ENCODE data around the gene DTNA. TPM values are rescaled to one million over a fixed set of nuclear protein-coding genes. Genes with fewer than 3 reads are reported as not detected.

Gene DTNA
- total RNA-seq, 1 donor from 2014 or later, result 94.5 TPM

- Histone ChIP-seq H3K4me1 (ENCODE audit: control insufficient read depth in 3 of 3, insufficient read depth in 3 of 3, low read length in 3 of 3) (peaks cover 0 to 5% (median 0%) of the 10 kb centered on the region in 3 donors), H3K27ac (ENCODE audit: low read depth, low read length) (no peak overlapping the region), H3K36me3 (ENCODE audit: control insufficient read depth in 3 of 3, insufficient read depth in 3 of 3, low read length in 3 of 3) (peaks cover 5 to 9% (median 7%) of the 10 kb centered on the region in 3 donors), H3K27me3 (ENCODE audit: control insufficient read depth in 3 of 3, insufficient read depth in 3 of 3, low read length in 3 of 3) (no peaks in the 10 kb centered on the region), H3K9ac (ENCODE audit: low read depth in 1 of 3, low read length in 3 of 3) (no peak overlapping the region), H3K9me3 (ENCODE audit: control insufficient read depth in 3 of 3, low read length in 3 of 3) (no peaks in the 10 kb centered on the region), H3K4me3 (ENCODE audit: low read length in 3 of 3) (no peak overlapping the region)
These were observed 160.6 kb downstream of the DTNA start for GRCh38 chr18:34870555-34871310.

- no peaks in the 10 kb centered on the region for H3K27me3 ChIP-seq (ENCODE audit: control insufficient read depth in 3 of 3, insufficient read depth in 3 of 3, low read length in 3 of 3)
- H3K36me3 ChIP-seq (ENCODE audit: control insufficient read depth in 3 of 3, insufficient read depth in 3 of 3, low read length in 3 of 3), result peaks cover 3 to 7% (median 4%) of the 10 kb centered on the region in 3 donors
- no peaks in the 10 kb centered on the region for H3K9me3 ChIP-seq (ENCODE audit: control insufficient read depth in 3 of 3, low read length in 3 of 3)
- H3K4me1 ChIP-seq (ENCODE audit: control insufficient read depth in 3 of 3, insufficient read depth in 3 of 3, low read length in 3 of 3), result peaks cover 0 to 5% (median 0%) of the 10 kb centered on the region in 3 donors
- H3K27ac ChIP-seq (ENCODE audit: low read depth, low read length), result no peak overlapping the region
- H3K9ac ChIP-seq (ENCODE audit: low read depth in 1 of 3, low read length in 3 of 3), result no peak overlapping the region
- no peak overlapping the region for H3K4me3 ChIP-seq (ENCODE audit: low read length in 3 of 3)
These were observed 161.3 kb downstream of the DTNA start for GRCh38 chr18:34871435-34871834.

- H3K9me3 ChIP-seq (ENCODE audit: control insufficient read depth in 3 of 3, low read length in 3 of 3), result no peaks in the 10 kb centered on the region
- H3K4me1 ChIP-seq (ENCODE audit: control insufficient read depth in 3 of 3, insufficient read depth in 3 of 3, low read length in 3 of 3), result peaks cover 0 to 5% (median 0%) of the 10 kb centered on the region in 3 donors
- no peak overlapping the region for H3K9ac ChIP-seq (ENCODE audit: low read depth in 1 of 3, low read length in 3 of 3)
- H3K4me3 ChIP-seq (ENCODE audit: low read length in 3 of 3), result no peak overlapping the region
- no peak overlapping the region for H3K27ac ChIP-seq (ENCODE audit: low read depth, low read length)
- H3K36me3 ChIP-seq (ENCODE audit: control insufficient read depth in 3 of 3, insufficient read depth in 3 of 3, low read length in 3 of 3), result peaks cover 3 to 6% (median 4%) of the 10 kb centered on the region in 3 donors
- no peaks in the 10 kb centered on the region for H3K27me3 ChIP-seq (ENCODE audit: control insufficient read depth in 3 of 3, insufficient read depth in 3 of 3, low read length in 3 of 3)
These were observed 162.0 kb downstream of the DTNA start for GRCh38 chr18:34872066-34872465.

- H3K9ac ChIP-seq (ENCODE audit: low read depth in 1 of 3, low read length in 3 of 3), result peak overlapping the region in 1 of 3 donors; percentile 12
- H3K4me1 ChIP-seq (ENCODE audit: control insufficient read depth in 3 of 3, insufficient read depth in 3 of 3, low read length in 3 of 3), result no peaks in the 10 kb centered on the region
- H3K27ac ChIP-seq (ENCODE audit: low read depth, low read length), result no peak overlapping the region
- no peaks in the 10 kb centered on the region for H3K9me3 ChIP-seq (ENCODE audit: control insufficient read depth in 3 of 3, low read length in 3 of 3)
- H3K36me3 ChIP-seq (ENCODE audit: control insufficient read depth in 3 of 3, insufficient read depth in 3 of 3, low read length in 3 of 3), result peaks cover 0 to 8% (median 4%) of the 10 kb centered on the region in 3 donors
- no peaks in the 10 kb centered on the region for H3K27me3 ChIP-seq (ENCODE audit: control insufficient read depth in 3 of 3, insufficient read depth in 3 of 3, low read length in 3 of 3)
- H3K4me3 ChIP-seq (ENCODE audit: low read length in 3 of 3), result no peak overlapping the region
These were observed 164.0 kb downstream of the DTNA start for GRCh38 chr18:34873986-34874580.

- peaks cover 0 to 8% (median 4%) of the 10 kb centered on the region in 3 donors for H3K36me3 ChIP-seq (ENCODE audit: control insufficient read depth in 3 of 3, insufficient read depth in 3 of 3, low read length in 3 of 3)
- no peak overlapping the region for H3K27ac ChIP-seq (ENCODE audit: low read depth, low read length)
These were observed 165.1 kb downstream of the DTNA start for GRCh38 chr18:34875150-34875549.

GRCh38 chr18:34880403-34880802, 170.3 kb downstream of the DTNA start:
- Histone ChIP-seq H3K36me3 (ENCODE audit: control insufficient read depth in 3 of 3, insufficient read depth in 3 of 3, low read length in 3 of 3) (peaks cover 4 to 9% (median 9%) of the 10 kb centered on the region in 3 donors), H3K9me3 (ENCODE audit: control insufficient read depth in 3 of 3, low read length in 3 of 3) (no peaks in the 10 kb centered on the region), H3K4me3 (ENCODE audit: low read length in 3 of 3) (peak overlapping the region in 1 of 3 donors; percentile 27), H3K4me1 (ENCODE audit: control insufficient read depth in 3 of 3, insufficient read depth in 3 of 3, low read length in 3 of 3) (peaks cover 8 to 14% (median 9%) of the 10 kb centered on the region in 3 donors), H3K27ac (ENCODE audit: low read depth, low read length) (peak overlapping the region; percentile 77), H3K9ac (ENCODE audit: low read depth in 1 of 3, low read length in 3 of 3) (no peak overlapping the region), H3K27me3 (ENCODE audit: control insufficient read depth in 3 of 3, insufficient read depth in 3 of 3, low read length in 3 of 3) (no peaks in the 10 kb centered on the region)

More at GRCh38 chr18:34875150-34875549, 165.1 kb downstream of the DTNA start:
- Histone ChIP-seq H3K4me3 (ENCODE audit: low read length in 3 of 3) (no peak overlapping the region), H3K4me1 (ENCODE audit: control insufficient read depth in 3 of 3, insufficient read depth in 3 of 3, low read length in 3 of 3) (peaks cover under 1 to 3% (median under 1%) of the 10 kb centered on the region in 3 donors), H3K9me3 (ENCODE audit: control insufficient read depth in 3 of 3, low read length in 3 of 3) (no peaks in the 10 kb centered on the region), H3K27me3 (ENCODE audit: control insufficient read depth in 3 of 3, insufficient read depth in 3 of 3, low read length in 3 of 3) (no peaks in the 10 kb centered on the region), H3K9ac (ENCODE audit: low read depth in 1 of 3, low read length in 3 of 3) (no peak overlapping the region)

GRCh38 chr18:34880882-34881834, 171.1 kb downstream of the DTNA start:
- Histone ChIP-seq H3K36me3 (ENCODE audit: control insufficient read depth in 3 of 3, insufficient read depth in 3 of 3, low read length in 3 of 3) (peaks cover 4 to 9% (median 9%) of the 10 kb centered on the region in 3 donors), H3K4me1 (ENCODE audit: control insufficient read depth in 3 of 3, insufficient read depth in 3 of 3, low read length in 3 of 3) (peaks cover 8 to 14% (median 9%) of the 10 kb centered on the region in 3 donors), H3K27me3 (ENCODE audit: control insufficient read depth in 3 of 3, insufficient read depth in 3 of 3, low read length in 3 of 3) (no peaks in the 10 kb centered on the region), H3K27ac (ENCODE audit: low read depth, low read length) (peak overlapping the region; percentile 77), H3K4me3 (ENCODE audit: low read length in 3 of 3) (no peak overlapping the region), H3K9ac (ENCODE audit: low read depth in 1 of 3, low read length in 3 of 3) (peak overlapping the region in 1 of 3 donors; percentile 52), H3K9me3 (ENCODE audit: control insufficient read depth in 3 of 3, low read length in 3 of 3) (no peaks in the 10 kb centered on the region)

GRCh38 chr18:34884436-34884835, 174.3 kb downstream of the DTNA start:
- Histone ChIP-seq H3K36me3 (ENCODE audit: control insufficient read depth in 3 of 3, insufficient read depth in 3 of 3, low read length in 3 of 3) (peaks cover 4 to 15% (median 14%) of the 10 kb centered on the region in 3 donors), H3K4me1 (ENCODE audit: control insufficient read depth in 3 of 3, insufficient read depth in 3 of 3, low read length in 3 of 3) (peaks cover 8 to 14% (median 9%) of the 10 kb centered on the region in 3 donors), H3K27ac (ENCODE audit: low read depth, low read length) (no peak overlapping the region), H3K27me3 (ENCODE audit: control insufficient read depth in 3 of 3, insufficient read depth in 3 of 3, low read length in 3 of 3) (no peaks in the 10 kb centered on the region), H3K4me3 (ENCODE audit: low read length in 3 of 3) (no peak overlapping the region), H3K9me3 (ENCODE audit: control insufficient read depth in 3 of 3, low read length in 3 of 3) (no peaks in the 10 kb centered on the region), H3K9ac (ENCODE audit: low read depth in 1 of 3, low read length in 3 of 3) (no peak overlapping the region)

- peaks cover 4 to 23% (median 14%) of the 10 kb centered on the region in 3 donors for H3K36me3 ChIP-seq (ENCODE audit: control insufficient read depth in 3 of 3, insufficient read depth in 3 of 3, low read length in 3 of 3)
- no peak overlapping the region for H3K27ac ChIP-seq (ENCODE audit: low read depth, low read length)
- H3K4me1 ChIP-seq (ENCODE audit: control insufficient read depth in 3 of 3, insufficient read depth in 3 of 3, low read length in 3 of 3), result peaks cover 0 to 3% (median 3%) of the 10 kb centered on the region in 3 donors
- H3K4me3 ChIP-seq (ENCODE audit: low read length in 3 of 3), result no peak overlapping the region
- H3K9ac ChIP-seq (ENCODE audit: low read depth in 1 of 3, low read length in 3 of 3), result no peak overlapping the region
- no peaks in the 10 kb centered on the region for H3K9me3 ChIP-seq (ENCODE audit: control insufficient read depth in 3 of 3, low read length in 3 of 3)
- no peaks in the 10 kb centered on the region for H3K27me3 ChIP-seq (ENCODE audit: control insufficient read depth in 3 of 3, insufficient read depth in 3 of 3, low read length in 3 of 3)
These were observed 176.1 kb downstream of the DTNA start for GRCh38 chr18:34886177-34886576.
